Measurements from ENCODE around the gene MIPOL1.

The MIPOL1 gene

DNA sequence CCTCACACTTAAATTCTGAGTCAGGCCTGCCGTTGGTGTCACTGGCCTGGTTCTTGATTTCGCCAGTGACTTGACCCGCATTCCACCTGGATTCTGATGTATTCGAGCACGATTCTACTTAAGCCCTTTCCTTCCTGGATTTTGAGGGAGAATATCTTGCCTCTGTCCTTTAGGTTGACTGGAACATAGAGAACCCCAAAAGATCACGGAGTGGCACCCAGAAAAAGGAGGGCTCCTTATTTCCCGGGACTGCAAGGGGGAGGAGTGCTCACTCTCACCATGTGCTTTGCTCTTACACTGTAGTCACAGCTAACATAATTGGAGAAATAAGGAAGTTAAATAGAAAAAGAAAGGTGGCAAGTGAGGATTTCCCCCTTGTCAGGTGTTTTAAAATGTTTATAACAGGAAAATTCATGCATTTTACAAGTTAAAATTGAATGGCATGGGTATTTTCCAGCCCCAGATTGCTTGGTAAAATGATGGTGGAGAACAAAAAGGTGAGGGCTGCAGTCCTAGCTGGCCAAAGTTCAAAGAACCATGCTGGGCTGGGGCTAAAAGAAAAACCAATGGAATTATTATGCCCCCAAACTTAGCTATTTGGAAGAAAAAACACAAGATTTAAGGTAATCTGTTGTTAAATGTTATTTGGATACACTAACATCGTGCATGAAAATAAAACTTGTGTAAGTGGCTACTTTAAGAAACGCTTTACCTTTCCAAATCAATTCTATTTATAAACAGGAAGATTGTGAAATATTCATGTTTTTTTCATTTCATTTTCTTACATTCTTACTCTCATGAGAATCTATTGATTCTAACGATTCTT is 388.4 kb downstream of the MIPOL1 start:
- peaks cover 47% of the 10 kb centered on the region for H3K27me3 Mint-ChIP-seq

GRCh38 chr14:37586797-37587130 is 389.0 kb downstream of the MIPOL1 start:
- Mint-ChIP-seq H3K27me3 (peaks cover 46% of the 10 kb centered on the region), H3K4me3 (no peak overlapping the region), H3K9me3 (ENCODE audit: low read depth) (no peaks in the 10 kb centered on the region), H3K27ac (no peak overlapping the region), H3K36me3 (peaks cover 14% of the 10 kb centered on the region), H3K4me1 (ENCODE audit: low read depth) (peaks cover 4% of the 10 kb centered on the region)

More for the DNA sequence above, 388.4 kb downstream of the MIPOL1 start:
- Mint-ChIP-seq H3K4me3 (no peak overlapping the region), H3K4me1 (ENCODE audit: low read depth) (peaks cover 3% of the 10 kb centered on the region), H3K27ac (no peak overlapping the region), H3K9me3 (ENCODE audit: low read depth) (no peaks in the 10 kb centered on the region), H3K36me3 (peaks cover 12% of the 10 kb centered on the region)

- H3K4me1 Mint-ChIP-seq (ENCODE audit: low read depth) = peaks cover 4% of the 10 kb centered on the region
- H3K27ac Mint-ChIP-seq = no peak overlapping the region
- no peaks in the 10 kb centered on the region for H3K9me3 Mint-ChIP-seq (ENCODE audit: low read depth)
- H3K36me3 Mint-ChIP-seq = peaks cover 14% of the 10 kb centered on the region
- no peak overlapping the region for H3K4me3 Mint-ChIP-seq
- peaks cover 47% of the 10 kb centered on the region for H3K27me3 Mint-ChIP-seq
Measured at GRCh38 chr14:37587131-37587803, 389.5 kb downstream of the MIPOL1 start.

DNA sequence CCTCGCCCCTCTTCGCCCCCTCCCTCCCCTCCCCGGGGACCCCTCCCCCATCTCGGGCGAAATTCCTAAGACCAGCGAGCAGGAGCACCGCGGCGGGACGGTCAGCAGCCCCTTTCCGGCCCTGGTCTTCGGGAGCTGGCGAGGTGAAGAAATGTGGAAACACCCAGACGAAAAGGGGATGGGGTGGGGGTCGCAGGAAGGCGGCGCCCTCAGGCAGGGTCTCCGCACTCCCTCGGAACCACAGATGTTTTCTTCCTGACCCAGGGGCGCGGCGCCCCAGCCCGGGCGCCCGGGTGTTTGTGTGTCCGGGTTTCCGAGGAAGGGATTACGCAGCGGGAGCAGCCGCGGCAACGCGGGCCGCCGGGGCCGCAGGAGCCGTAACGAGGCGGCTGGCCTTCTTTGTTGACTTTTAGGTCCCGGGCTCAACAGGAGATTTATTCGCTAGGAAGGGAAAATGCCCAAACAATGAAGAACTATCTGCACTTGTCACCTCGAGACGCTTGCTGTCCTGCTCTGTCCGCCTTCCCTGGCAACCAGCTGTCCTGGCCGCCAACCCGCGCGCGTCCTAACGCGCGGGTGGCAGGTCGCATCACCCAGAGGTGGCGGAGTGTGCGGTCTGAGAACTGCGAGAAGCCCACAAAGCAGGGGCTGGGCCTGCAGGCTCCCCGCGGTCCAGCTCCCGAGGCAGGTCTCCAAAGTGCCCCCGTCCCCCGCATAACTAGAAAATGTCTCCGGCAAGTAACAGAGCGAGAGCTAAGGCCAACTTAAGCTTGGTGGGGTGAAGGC is 390.3 kb downstream of the MIPOL1 start:
- Mint-ChIP-seq H3K4me1 (ENCODE audit: low read depth) (peaks cover 5% of the 10 kb centered on the region), H3K27ac (no peak overlapping the region), H3K36me3 (peaks cover 14% of the 10 kb centered on the region), H3K27me3 (peaks cover 50% of the 10 kb centered on the region), H3K9me3 (ENCODE audit: low read depth) (no peaks in the 10 kb centered on the region), H3K4me3 (no peak overlapping the region)

GRCh38 chr14:37588667-37588955 is 390.9 kb downstream of the MIPOL1 start:
- H3K9me3 Mint-ChIP-seq (ENCODE audit: low read depth) = no peaks in the 10 kb centered on the region
- no peak overlapping the region for H3K4me3 Mint-ChIP-seq
- peaks cover 14% of the 10 kb centered on the region for H3K36me3 Mint-ChIP-seq
- peaks cover 5% of the 10 kb centered on the region for H3K4me1 Mint-ChIP-seq (ENCODE audit: low read depth)
- H3K27me3 Mint-ChIP-seq = peaks cover 54% of the 10 kb centered on the region
- H3K27ac Mint-ChIP-seq = no peak overlapping the region

DNA sequence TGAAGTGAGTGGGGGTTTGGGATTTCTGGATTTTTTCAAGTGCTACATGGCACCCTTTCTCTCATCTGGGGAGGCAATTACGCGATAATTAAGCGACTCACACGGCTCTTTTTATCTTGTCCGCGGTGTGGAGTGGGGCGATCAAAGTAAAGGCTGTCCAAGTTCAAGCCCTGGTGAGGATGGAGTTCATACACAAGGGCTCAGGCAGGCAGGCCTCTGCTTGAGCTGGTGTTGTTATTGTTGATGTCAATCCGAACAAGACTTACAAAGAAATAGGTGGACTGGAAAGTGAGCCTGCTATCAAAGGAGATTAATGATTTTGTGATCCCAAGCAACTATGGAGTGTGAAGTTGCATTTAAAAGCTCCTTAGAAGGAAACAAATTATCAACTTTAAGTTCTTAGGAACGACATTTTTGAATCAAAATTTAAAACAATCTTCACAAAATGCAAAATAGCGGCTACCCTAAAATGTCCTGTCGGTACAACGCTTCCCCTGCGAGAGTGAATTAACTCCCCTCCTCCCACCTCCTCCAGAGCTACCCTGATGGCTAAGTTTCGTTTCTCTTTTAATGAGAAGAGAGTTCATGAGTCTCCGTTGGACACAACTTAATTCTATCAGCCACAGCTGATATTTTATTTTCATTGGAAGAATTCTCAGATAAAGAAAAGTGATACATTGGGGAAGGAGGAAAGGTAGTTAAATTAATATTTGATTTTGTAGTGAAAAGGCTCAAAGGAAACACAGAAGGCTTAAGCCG is 391.4 kb downstream of the MIPOL1 start:
- H3K4me1 Mint-ChIP-seq (ENCODE audit: low read depth) = peaks cover 9% of the 10 kb centered on the region
- peaks cover 59% of the 10 kb centered on the region for H3K27me3 Mint-ChIP-seq
- H3K27ac Mint-ChIP-seq = no peak overlapping the region
- peaks cover 3% of the 10 kb centered on the region for H3K9me3 Mint-ChIP-seq (ENCODE audit: low read depth)
- no peak overlapping the region for H3K4me3 Mint-ChIP-seq
- H3K36me3 Mint-ChIP-seq = peaks cover 15% of the 10 kb centered on the region

DNA sequence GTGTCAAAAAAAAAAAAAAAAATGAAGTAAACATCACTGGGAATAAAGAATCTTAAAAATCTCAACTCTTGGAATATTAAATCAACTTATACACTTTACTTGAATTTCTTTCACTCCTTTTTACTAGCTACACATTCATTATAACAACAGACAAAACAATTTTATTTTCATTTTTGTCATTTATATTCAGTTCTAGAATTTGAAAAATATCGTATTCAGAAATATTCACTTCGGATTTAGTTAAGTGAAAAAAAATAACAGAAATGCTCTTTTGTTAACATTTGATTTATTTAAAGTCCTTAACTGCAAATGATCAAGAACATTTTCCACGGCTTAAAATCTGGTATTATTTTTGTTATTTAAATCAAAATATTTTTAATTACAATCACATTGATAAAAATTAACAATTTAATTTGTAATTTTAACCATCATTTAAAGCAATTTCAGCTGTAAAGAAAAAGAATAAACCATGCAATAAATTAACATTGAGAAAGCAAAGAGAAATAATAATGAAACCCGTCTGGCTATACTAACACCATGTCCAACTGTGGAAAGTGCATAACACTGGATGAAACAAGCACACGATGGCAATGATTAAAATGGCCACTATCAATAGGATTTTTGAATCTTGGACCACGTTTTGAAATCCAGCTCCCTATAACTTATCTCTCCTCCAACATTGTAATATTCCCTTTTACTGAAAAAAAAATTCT is 392.1 kb downstream of the MIPOL1 start:
- H3K36me3 Mint-ChIP-seq = peaks cover 16% of the 10 kb centered on the region
- peaks cover 60% of the 10 kb centered on the region for H3K27me3 Mint-ChIP-seq
- H3K4me1 Mint-ChIP-seq (ENCODE audit: low read depth) = peaks cover 11% of the 10 kb centered on the region
- no peak overlapping the region for H3K4me3 Mint-ChIP-seq
- no peak overlapping the region for H3K27ac Mint-ChIP-seq
- H3K9me3 Mint-ChIP-seq (ENCODE audit: low read depth) = peaks cover 4% of the 10 kb centered on the region

DNA sequence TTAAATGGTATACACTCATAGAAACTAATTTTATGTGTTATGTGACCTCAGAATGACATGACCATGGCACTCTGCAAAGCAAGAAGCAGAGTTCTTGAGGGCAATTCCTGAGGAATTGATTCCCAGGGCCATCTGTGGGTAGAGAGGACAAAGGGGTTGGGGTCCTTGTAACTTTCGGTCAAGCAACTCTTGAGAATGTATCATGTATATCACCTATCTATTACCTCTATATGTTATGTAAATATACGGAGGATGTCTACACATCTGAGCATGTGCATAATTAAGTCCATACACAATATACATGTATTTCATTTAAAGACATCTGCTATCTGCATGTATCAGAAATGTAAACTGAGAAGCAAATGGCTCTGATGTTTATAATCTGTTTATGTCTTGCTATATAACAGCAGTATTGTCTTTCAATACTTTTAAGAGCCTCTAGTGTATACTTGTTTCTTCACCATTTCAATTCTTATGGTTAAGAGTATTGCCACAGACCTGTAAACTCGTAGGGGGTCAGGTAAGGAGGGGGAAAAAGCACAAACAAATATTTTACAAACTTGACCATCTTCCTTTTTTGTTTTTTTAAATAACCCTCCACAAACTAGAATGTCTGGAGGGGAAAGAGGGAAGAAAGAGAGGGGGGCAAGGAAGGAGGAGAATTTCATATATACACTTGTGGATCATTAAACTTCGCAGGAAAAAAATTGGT is 392.8 kb downstream of the MIPOL1 start:
- no peak overlapping the region for H3K4me3 Mint-ChIP-seq
- peaks cover 4% of the 10 kb centered on the region for H3K9me3 Mint-ChIP-seq (ENCODE audit: low read depth)
- H3K27ac Mint-ChIP-seq = no peak overlapping the region
- H3K27me3 Mint-ChIP-seq = peaks cover 56% of the 10 kb centered on the region
- peaks cover 11% of the 10 kb centered on the region for H3K4me1 Mint-ChIP-seq (ENCODE audit: low read depth)
- H3K36me3 Mint-ChIP-seq = peaks cover 16% of the 10 kb centered on the region

- peaks cover 16% of the 10 kb centered on the region for H3K36me3 Mint-ChIP-seq
- H3K27me3 Mint-ChIP-seq = peaks cover 57% of the 10 kb centered on the region
- peaks cover 4% of the 10 kb centered on the region for H3K9me3 Mint-ChIP-seq (ENCODE audit: low read depth)
- peak overlapping the region; percentile 58 for H3K4me3 Mint-ChIP-seq
- peak overlapping the region; percentile 64 for H3K27ac Mint-ChIP-seq
- H3K4me1 Mint-ChIP-seq (ENCODE audit: low read depth) = peaks cover 20% of the 10 kb centered on the region
Measured at GRCh38 chr14:37591311-37591940, 393.7 kb downstream of the MIPOL1 start.

DNA sequence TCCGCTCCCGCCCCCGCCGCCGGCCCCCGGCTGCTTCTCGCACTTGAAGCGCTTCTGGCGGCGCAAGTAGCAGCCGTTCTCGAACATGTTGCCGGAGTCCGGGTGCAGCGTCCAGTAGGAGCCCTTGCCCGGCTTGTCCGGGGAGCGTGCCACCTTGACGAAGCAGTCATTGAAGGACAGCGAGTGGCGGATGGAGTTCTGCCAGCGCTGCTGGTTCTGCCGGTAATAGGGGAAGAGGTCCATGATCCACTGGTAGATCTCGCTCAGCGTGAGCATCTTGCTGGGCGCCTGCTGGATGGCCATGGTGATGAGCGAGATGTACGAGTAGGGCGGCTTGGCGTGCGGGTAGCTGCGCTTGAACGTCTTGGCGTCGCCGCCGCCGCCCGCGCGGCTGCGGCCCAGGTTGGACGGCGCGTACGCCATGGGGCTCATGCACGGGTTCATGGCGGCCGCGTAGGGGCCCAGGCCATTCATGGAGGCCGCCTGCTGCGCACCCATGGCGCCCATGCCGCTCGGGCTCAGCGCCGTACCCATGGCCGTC is 394.3 kb downstream of the MIPOL1 start:
- Mint-ChIP-seq H3K4me1 (ENCODE audit: low read depth) (peaks cover 24% of the 10 kb centered on the region), H3K36me3 (peaks cover 17% of the 10 kb centered on the region), H3K9me3 (ENCODE audit: low read depth) (peaks cover 4% of the 10 kb centered on the region), H3K27me3 (peaks cover 58% of the 10 kb centered on the region), H3K4me3 (no peak overlapping the region), H3K27ac (no peak overlapping the region)

DNA sequence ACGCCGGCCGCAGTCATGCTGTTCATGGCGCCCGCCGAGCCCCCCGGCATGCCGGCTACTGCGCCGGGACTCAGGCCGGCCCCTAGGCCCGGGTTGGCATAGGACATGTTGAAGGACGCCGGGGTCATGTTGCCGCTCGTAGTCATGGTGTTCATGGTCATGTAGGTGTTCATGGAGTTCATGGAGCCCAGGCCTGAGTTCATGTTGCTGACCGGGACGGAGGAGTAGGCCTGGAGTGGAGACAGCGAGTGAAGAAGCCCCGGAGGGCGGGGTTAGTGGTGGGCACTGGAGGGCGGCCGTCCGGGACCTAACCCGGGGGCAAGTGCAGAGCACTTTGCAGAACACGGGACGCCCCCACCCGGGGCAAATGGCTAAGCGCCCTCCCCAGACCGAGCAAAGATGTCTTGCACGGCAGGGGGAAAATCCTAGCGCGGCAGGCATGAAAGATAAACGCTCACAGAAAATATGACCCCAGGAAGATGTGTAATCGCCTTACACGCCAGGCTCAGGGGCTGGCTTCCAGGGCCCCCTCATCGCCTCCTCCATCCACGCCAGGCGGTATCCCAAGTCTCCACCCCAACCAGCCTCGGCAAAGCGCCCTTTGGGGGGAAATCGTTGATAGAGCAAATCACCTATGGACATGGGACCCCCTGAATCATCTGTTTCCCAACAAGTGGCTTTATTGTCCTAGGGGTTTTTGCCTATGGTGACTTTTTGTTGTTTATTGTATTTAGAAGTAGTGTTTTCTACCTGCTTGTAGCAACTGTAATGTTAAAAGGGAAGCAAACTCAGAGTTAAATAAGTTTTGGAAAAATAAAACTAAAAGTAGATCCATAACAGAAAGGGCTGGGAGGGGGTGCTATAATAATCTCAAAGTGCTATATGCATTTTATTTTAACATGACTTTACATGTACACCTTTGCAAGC is 395.0 kb downstream of the MIPOL1 start:
- Mint-ChIP-seq H3K4me1 (ENCODE audit: low read depth) (peaks cover 27% of the 10 kb centered on the region), H3K4me3 (no peak overlapping the region), H3K9me3 (ENCODE audit: low read depth) (peaks cover 4% of the 10 kb centered on the region), H3K27ac (no peak overlapping the region), H3K36me3 (peaks cover 19% of the 10 kb centered on the region), H3K27me3 (peaks cover 56% of the 10 kb centered on the region)

GRCh38 chr14:37593511-37594237 is 395.9 kb downstream of the MIPOL1 start:
- peaks cover 57% of the 10 kb centered on the region for H3K27me3 Mint-ChIP-seq
- peaks cover 4% of the 10 kb centered on the region for H3K9me3 Mint-ChIP-seq (ENCODE audit: low read depth)
- peak overlapping the region; percentile 82 for H3K4me3 Mint-ChIP-seq
- H3K27ac Mint-ChIP-seq = no peak overlapping the region
- H3K4me1 Mint-ChIP-seq (ENCODE audit: low read depth) = peaks cover 27% of the 10 kb centered on the region
- peaks cover 17% of the 10 kb centered on the region for H3K36me3 Mint-ChIP-seq

Measured in activated naive CD8-positive, alpha-beta T cell (primary cell).